ENCODE measurements around the gene PCAT6.
"Not testable (repeated sequence)": the region's sequence is repeated elsewhere in the genome, so short reads cannot be mapped to it uniquely, and the experiment has no call there.

Gene PCAT6

DNA sequence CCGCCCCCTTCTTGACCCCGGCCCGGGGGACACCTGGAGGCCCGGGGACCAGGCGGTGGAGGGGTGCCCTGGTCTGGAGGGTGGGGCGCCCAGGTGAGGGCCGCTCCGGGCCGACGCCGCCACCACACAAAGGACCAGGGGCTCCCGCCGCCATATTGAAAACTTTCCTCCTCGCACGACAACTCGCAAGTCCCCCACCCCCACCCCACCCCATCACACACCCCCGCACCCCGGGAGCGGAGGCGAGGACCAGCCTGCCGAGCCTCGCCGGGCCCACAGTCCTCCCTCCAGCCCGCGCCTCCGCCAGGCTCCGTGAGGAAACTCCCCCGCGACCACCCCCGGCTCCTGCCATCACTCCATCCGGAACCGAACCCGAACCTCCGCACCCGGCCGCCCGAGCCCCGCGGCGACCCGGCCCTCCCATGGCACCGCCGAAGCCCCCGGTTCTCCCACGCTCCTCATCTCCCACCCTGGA lies 3.3 kb upstream of the PCAT6 start:
- DNase-seq (ENCODE audit: low read depth in 2 of 2), result no peak

DNA sequence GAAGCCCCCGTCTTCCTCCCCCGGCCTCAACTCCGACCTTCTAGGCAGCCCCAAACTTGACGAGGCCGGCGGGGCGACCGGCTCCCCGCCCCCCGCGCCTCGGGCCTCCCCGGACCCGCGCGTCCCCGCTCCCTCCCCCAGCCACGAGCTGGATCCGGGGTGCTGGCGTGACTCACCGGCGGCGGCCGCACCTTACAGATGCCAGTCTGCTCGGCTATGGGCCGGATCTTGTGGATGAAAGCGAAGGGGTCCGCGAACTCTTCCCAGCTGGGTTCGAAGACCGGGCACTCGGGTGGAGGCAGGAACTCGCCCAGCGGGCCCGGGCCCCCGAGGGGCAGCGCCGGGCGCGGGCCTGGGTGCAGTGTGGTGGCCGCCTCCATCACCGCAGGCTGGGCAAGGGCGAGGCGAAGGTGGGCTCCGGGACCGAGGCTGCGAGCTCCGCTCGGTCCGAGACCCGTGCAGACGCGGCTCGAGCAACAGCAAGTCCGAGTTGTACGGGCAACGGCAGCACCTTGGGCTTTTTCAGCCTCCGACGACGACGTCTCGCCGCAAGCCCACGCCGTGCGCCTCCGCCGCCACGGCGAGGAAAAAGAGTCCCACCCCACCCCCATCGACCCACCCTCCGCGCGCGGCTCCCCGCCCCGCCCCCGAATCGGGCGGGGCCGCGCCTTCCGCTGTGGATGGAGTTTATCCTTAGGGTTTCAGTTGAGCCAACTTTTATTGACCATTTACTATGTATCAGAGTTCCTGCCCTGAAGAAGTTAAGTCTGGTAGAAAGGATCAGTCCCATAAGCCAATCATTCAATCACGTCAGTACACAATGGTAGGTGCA lies 2.6 kb upstream of the PCAT6 start, which contains the start of gene KDM5B:
TSS of gene KDM5B (minus strand) at position 496 of the 832 bp plus-strand sequence. CDS start at position 380, 116 bp downstream.
- DNase-seq (ENCODE audit: low read depth in 2 of 2), result peak; percentile 57

DNA sequence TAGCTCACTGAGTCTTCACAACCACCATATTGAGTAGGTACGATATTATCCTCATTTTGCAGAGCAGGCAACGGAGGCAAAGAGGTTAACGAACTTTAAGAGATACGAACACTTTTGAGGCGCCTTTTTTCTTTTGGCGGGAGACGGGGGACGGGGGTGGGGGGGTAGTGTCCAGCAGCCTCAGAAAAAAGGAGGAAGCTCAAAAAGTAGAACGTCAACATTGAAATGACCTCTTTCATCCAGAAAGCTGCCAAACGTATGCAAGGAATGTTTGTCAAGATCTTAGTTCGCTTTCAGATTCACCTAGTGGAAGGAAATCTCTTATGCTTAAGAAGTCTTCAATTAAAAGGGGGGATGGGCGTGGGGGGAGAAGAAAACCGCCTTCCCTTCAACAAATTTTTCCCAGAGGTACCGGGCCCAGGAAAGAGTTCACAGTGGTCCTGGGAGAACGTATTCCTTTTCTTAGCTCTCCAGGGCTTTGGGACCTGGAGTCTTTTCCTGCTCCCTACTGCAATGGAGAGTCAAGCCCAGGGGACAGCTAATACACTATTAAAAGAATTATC lies 1.1 kb upstream of the PCAT6 start:
- DNase-seq (ENCODE audit: low read depth in 2 of 2), result no peak

GRCh38 chr1:202810193-202810614 lies 550 bp upstream of the PCAT6 start:
- no peak for DNase-seq (ENCODE audit: low read depth in 2 of 2)

DNA sequence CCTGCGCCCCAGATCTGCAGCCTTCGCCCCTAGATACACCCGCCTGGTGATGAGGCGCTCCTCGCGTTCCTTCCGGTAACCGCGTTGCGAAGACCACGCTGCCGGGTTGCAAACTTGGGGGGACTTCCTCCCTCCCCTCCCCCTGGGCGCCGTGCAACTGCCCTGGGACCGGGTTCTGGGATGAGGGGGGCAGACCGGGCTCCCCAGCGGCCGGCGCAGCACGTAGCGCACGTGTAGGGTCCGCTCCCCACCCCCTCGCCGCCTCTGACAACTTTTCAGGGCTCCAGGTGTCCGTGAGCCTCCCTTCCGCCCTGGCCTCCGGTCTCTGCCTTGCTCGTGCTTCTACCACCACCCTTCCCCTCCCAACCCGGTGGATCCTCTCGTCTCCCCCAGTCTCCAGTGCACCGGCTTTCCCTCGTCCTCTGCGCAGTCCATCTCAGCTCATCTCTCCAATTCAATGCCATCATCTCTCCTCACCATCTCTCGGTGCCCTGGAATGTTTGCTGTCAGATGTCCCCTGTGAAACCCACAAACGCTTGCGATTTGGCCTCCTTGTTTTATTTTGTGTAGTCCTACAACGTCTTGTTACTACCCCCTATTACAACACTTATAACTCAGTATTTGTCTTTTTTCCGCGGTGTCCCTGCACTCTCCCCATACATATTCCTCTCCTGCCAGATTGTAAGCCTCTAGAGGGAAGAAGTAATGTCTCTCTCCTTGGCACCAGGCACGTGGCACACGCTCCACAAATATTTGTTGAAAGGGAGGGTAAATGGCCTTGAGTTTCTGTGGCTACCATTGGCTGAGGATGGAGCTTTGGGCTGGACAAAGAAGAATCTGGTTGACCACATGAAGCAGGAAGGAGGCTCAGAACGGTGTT lies 782 bp downstream of the PCAT6 start:
- peak; percentile 7 to 11 for DNase-seq (ENCODE audit: low read depth in 2 of 2)

GRCh38 chr1:202812176-202813026 lies 1.6 kb downstream of the PCAT6 start:
- no peak for DNase-seq (ENCODE audit: low read depth in 2 of 2)

DNA sequence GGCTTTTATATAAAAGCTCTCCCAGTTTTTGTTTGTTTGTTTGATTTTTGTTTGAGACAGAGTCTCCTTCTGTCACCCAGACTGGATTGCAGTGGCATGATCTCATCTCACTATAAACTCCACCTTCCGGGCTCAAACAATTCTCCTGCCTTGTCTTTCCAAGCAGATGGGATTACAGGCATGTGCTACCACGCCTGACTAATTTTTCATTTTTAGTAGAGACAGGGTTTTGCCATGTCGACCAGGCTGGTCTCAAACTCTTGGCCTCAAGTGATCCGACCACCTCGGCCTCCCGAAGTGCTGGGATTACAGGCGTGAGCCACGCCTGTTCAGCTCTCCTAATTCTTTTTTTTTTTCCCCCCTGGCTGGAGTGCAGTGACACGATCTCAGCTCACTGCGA lies 4.4 kb downstream of the PCAT6 start:
- no peak for DNase-seq (ENCODE audit: low read depth in 2 of 2)

GRCh38 chr1:202818819-202819218 lies 8.1 kb downstream of the PCAT6 start:
- no peak for DNase-seq (ENCODE audit: low read depth in 2 of 2)

DNA sequence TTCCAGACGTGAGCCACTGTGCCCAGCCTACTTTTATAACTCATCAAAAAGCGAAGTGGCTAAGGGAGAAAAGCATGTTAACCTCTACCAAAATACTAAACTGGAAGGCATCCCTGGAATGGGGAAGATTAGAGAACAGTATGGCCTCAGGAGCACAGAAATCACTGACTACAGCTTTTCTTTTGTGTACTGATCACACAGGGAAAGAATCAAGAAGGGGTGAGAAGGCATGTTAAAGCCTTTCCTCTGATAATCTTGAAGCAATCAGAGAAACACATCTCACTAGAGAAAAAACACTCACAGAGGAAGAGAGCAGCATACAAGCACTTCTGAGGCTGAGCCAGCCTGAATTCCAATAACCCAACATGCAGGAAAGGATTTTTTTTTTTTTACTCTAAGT lies 10.7 kb downstream of the PCAT6 start:
- DNase-seq (ENCODE audit: low read depth in 2 of 2), result no peak

DNA sequence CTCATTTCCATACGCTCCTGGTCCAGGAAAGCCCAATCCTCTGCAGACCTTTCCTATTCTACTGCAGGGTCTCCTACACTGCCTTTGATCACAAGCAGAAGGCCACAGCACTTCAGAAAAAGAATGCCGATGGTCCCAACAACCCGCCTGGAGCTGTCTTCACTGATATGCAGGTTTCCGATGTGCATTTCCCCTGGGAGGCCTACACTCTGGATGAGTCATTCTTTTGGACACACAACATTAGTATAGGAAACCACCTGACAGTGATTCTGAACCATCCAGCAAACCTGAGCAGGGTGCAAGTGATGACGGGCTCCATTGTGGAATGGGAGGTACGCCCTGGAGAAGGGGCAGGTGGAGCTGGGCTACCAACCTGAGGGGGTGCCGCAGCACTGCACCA lies 15.0 kb downstream of the PCAT6 start:
- no peak for DNase-seq (ENCODE audit: low read depth in 2 of 2)

- DNase-seq (ENCODE audit: low read depth in 2 of 2), result not testable (repeated sequence)
Observed at GRCh38 chr1:202829223-202829622, 18.5 kb downstream of the PCAT6 start.

GRCh38 chr1:202831906-202832305 lies 21.2 kb downstream of the PCAT6 start:
- no peak for DNase-seq (ENCODE audit: low read depth in 2 of 2)

DNA sequence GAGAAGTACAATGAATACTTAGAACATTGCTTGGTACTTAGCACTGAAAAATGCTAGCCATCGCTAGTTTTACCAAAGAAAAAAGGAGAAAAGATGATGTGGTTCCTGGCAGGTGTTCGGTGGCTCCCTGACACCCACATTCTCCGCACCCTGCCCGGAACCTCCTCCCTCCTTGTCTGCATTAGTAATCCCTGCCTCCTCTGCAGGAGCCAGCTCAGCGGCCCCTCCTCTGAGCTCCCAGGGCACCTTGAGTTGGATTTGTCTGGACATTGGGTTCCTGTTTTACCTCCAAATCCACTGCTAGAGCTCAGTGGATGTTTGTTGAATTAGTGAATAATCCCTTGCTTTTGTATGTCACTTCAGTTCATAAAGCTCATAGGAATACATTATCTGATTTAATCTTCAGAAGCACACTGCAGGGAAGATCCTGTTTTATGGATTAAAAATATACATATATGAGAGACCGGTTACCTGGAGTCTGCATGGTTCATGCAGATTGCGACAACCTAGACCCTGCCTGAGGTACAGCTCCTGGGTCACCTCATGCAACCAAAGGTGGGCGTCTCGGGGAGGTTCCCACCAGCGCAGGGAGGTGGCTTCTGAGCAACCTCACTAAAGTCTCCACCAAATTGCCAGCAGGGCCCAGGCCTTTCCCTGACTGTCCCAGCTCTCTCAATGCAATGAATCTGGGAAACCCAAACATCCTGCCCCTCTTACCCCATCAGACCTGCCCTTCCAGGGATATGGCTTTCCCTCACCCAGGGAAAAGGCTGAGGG lies 24.2 kb downstream of the PCAT6 start:
- no peak for DNase-seq (ENCODE audit: low read depth in 2 of 2)

GRCh38 chr1:202835548-202836072 lies 24.9 kb downstream of the PCAT6 start:
- DNase-seq (ENCODE audit: low read depth in 2 of 2), result no peak

DNA sequence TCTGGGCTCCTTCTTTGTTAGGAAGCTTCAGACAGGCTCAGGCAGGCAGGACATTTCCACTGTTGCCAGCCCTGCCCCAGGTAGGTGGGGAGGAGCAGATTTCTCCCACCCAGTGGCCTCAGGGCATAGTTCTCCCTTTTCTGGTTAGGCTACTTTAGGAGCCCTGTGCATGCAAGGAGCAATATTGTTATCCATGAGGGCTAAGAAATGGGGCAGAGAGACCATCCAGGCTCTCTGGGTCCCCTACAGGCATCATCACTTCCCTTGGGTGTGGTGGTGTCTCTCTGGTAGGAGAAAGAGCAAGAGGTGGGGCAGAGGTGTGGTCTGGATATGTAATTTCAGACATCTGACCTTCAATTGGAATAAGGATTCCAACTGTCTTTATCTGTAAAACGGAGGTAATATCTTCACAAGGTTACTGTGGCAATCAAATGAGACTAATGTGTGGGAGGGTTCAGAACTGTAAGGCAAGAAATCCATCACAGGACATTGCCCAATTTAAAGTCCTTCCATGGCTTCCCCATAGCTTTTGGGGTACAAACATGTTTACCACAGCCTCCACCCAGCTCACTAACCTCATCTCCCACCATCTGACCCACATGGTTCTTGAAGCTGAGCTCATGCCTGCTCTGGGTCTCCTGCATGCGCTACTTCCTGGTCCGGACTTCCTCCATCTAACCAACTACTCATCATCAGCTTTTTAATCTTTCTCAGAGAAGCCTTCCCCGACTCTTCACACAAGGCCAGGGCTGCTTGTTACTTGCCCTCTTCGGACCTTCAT lies 26.1 kb downstream of the PCAT6 start:
- no peak for DNase-seq (ENCODE audit: low read depth in 2 of 2)

DNA sequence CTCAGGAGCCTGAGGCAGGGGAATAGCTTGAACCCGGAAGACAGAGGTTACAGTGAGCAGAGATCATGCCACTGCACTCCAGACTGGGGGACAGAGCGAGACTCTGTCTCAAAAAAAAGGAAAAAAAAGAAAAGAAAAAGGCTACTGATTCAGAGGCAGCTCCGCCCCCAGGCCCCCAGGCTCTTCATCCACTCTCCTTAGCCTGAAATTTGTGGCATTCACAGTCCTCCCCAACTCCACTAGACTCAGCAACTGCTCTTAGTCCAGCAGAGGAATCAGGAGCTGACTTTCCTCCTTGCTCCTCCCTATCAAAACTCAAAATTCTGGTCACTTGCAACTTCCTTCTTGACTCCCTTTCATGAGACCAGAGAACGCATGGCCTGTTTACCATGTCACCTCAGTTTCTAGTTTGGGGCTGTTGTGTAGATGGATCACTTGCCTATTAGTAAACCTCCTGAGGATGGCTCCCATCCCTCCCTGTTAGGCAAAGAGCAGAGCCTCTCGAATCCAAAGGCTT lies 27.1 kb downstream of the PCAT6 start:
- no peak for DNase-seq (ENCODE audit: low read depth in 2 of 2)

GRCh38 chr1:202843081-202843480 lies 32.3 kb downstream of the PCAT6 start:
- no peak for DNase-seq (ENCODE audit: low read depth in 2 of 2)

DNA sequence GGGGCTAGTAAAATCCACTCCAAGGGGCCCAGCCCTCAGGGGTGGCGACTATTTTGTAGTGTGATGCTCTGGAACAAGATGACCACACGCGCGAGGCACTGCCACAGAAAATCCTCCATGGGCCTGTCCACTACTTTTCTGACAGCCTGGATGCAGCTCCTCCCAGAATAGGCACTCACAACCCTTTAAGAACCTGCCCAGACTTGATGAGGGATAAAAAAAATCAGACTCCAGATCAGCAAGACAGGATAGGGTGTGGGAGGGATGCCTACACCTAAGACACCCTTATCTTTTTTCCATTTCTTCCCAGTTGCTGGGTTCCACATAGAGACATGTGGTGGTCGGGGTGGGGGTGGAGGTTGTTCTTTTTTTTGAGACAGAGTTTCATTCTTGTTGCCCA lies 33.5 kb downstream of the PCAT6 start:
- no peak for DNase-seq (ENCODE audit: low read depth in 2 of 2)

- no peak for DNase-seq (ENCODE audit: low read depth in 2 of 2)
Observed at GRCh38 chr1:202844935-202845334, 34.2 kb downstream of the PCAT6 start.
